ENCODE measurements around the gene CCR7. TPM values are rescaled to one million over a fixed set of nuclear protein-coding genes. Genes with fewer than 3 reads are reported as not detected.

Gene CCR7
- polyA plus RNA-seq, 1 of the 3 experiments (the other 2 are of a cell fraction) = not detected

DNA sequence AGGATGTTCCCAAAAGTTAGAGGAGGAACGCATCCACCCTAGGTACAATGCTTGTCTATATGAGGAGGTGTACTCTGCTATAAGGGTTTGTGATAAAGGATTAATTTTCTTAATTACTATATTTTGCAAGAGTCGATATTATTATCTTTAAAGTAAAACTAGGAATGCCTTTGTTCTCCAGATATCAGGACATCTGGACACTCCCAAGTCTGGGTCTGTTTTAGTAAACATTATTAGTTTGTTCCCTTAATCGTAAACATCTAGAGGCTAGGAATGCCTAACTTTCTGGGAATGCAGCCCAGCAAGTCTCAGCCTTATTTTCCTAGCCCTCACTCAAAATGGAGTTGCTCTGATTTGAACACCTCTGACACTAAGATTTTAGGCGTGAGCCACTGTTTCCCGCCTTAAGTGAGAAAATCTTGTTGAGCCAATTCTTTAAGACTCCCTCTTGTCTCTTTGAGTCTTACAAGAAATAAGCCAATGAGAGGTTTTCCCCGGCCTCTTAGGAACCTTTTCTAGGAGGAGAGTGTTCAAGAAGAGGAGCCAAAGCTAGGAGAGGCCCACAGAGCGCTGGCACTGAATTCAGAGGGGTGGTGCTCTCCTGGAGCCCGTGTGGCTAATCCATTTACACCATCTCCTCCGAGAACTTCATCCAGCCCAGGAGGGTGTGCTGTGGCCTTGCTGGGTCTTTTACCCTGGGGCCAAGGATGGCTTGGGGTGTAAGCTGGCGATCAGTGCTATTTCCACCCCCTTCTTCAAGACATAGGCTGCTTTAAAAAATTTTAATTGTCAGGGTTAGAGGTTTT is 41.5 kb upstream of the CCR7 start:
- Histone ChIP-seq H4K20me1 (ENCODE audit: insufficient read depth) (no peaks in the 10 kb centered on the region), H3K9me3 (no peaks in the 10 kb centered on the region), H3K9me2 (no peaks in the 10 kb centered on the region), H3K4me2 (no peak overlapping the region), H3K79me2 (ENCODE audit: insufficient read depth) (no peaks in the 10 kb centered on the region), H3K9ac (no peak overlapping the region), H3K4me1 (ENCODE audit: control insufficient read depth in 1 of 2, insufficient read depth in 2 of 2, low read depth in 1 of 2, low read length in 1 of 2) (no peaks in the 10 kb centered on the region), H3K27ac (ENCODE audit: low read depth in 2 of 2, low read length in 1 of 2) (no peak overlapping the region), H3K27me3 (ENCODE audit: insufficient read depth) (peaks cover 44% of the 10 kb centered on the region; the same call in 1 of the 2 replicates), H3K36me3 (replicated peaks in 1 of 2; ENCODE audit: control insufficient read depth in 1 of 2, insufficient read depth in 2 of 2, low read length in 1 of 2) (no peaks in the 10 kb centered on the region), H2AFZ (ENCODE audit: low read depth) (no peak overlapping the region), H3F3A (replicated peaks; ENCODE audit: insufficient read depth) (no peaks in the 10 kb centered on the region), H3K4me3 (ENCODE audit: low read depth in 2 of 2, low read length in 1 of 2) (no peak overlapping the region)
- 45% methylated on average over 10 of the region's 10 CpGs for WGBS (ENCODE audit: low lambda C conversion rate)
- TF ChIP-seq SIN3A (IDR thresholded peaks at IDR 0.05; ENCODE audit: borderline replicate concordance, low read depth, low read length) = no peak
- no peak for TF ChIP-seq RFX5 (IDR thresholded peaks at IDR 0.05; ENCODE audit: low read length)
- TF ChIP-seq MXI1 (IDR thresholded peaks at IDR 0.05; ENCODE audit: low read depth, low read length) = no peak
- TF ChIP-seq MEF2A (IDR thresholded peaks at IDR 0.05; ENCODE audit: borderline replicate concordance, low read depth) = no peak
- no peak for TF ChIP-seq GABPA (IDR thresholded peaks at IDR 0.05; ENCODE audit: low read depth)
- no peak for TF ChIP-seq FOXJ3 (CRISPR knock-in tag; IDR thresholded peaks at IDR 0.05)
- no peak for TF ChIP-seq CHD2 (IDR thresholded peaks at IDR 0.05; ENCODE audit: low read length, partially characterized antibody)
- TF ChIP-seq, protein P1, sequence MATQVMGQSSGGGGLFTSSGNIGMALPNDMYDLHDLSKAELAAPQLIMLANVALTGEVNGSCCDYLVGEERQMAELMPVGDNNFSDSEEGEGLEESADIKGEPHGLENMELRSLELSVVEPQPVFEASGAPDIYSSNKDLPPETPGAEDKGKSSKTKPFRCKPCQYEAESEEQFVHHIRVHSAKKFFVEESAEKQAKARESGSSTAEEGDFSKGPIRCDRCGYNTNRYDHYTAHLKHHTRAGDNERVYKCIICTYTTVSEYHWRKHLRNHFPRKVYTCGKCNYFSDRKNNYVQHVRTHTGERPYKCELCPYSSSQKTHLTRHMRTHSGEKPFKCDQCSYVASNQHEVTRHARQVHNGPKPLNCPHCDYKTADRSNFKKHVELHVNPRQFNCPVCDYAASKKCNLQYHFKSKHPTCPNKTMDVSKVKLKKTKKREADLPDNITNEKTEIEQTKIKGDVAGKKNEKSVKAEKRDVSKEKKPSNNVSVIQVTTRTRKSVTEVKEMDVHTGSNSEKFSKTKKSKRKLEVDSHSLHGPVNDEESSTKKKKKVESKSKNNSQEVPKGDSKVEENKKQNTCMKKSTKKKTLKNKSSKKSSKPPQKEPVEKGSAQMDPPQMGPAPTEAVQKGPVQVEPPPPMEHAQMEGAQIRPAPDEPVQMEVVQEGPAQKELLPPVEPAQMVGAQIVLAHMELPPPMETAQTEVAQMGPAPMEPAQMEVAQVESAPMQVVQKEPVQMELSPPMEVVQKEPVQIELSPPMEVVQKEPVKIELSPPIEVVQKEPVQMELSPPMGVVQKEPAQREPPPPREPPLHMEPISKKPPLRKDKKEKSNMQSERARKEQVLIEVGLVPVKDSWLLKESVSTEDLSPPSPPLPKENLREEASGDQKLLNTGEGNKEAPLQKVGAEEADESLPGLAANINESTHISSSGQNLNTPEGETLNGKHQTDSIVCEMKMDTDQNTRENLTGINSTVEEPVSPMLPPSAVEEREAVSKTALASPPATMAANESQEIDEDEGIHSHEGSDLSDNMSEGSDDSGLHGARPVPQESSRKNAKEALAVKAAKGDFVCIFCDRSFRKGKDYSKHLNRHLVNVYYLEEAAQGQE (IDR thresholded peaks at IDR 0.05; ENCODE audit: low read depth, low read length) = no peak
- TF ChIP-seq RXRA (IDR thresholded peaks at IDR 0.05; ENCODE audit: borderline replicate concordance, low read depth) = no peak
- no peak for TF ChIP-seq JUND (IDR thresholded peaks at IDR 0.05)
- TF ChIP-seq, protein P2, sequence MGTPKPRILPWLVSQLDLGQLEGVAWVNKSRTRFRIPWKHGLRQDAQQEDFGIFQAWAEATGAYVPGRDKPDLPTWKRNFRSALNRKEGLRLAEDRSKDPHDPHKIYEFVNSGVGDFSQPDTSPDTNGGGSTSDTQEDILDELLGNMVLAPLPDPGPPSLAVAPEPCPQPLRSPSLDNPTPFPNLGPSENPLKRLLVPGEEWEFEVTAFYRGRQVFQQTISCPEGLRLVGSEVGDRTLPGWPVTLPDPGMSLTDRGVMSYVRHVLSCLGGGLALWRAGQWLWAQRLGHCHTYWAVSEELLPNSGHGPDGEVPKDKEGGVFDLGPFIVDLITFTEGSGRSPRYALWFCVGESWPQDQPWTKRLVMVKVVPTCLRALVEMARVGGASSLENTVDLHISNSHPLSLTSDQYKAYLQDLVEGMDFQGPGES (IDR thresholded peaks at IDR 0.05; ENCODE audit: low read depth, low read length) = no peak
- TF ChIP-seq ELF1 (IDR thresholded peaks at IDR 0.05) = no peak
- TF ChIP-seq POLR2AphosphoS5 (IDR thresholded peaks at IDR 0.05; ENCODE audit: low read depth, low read length) = no peak
- POLR2A ChIA-PET = no interaction called here
- CTCF ChIA-PET = interaction anchor here (0.9 kb wide), 2 partner anchors 13 to 258 kb away, joined by 3 to 4 read pairs; no protein-coding TSS in a partner anchor
- no peak for DNase-seq

All from SK-N-SH (cell line).